GM19035 (cell line): ENCODE results near the gene TBC1D10A.

ENCODE experiments used
- ATAC-seq: cut with Tn5 transposase; IDR thresholded peaks from one replicate; pipeline ENCODE4 v1.9.1; 2021; ENCODE audit not compliant: unreplicated experiment

The TBC1D10A gene

DNA sequence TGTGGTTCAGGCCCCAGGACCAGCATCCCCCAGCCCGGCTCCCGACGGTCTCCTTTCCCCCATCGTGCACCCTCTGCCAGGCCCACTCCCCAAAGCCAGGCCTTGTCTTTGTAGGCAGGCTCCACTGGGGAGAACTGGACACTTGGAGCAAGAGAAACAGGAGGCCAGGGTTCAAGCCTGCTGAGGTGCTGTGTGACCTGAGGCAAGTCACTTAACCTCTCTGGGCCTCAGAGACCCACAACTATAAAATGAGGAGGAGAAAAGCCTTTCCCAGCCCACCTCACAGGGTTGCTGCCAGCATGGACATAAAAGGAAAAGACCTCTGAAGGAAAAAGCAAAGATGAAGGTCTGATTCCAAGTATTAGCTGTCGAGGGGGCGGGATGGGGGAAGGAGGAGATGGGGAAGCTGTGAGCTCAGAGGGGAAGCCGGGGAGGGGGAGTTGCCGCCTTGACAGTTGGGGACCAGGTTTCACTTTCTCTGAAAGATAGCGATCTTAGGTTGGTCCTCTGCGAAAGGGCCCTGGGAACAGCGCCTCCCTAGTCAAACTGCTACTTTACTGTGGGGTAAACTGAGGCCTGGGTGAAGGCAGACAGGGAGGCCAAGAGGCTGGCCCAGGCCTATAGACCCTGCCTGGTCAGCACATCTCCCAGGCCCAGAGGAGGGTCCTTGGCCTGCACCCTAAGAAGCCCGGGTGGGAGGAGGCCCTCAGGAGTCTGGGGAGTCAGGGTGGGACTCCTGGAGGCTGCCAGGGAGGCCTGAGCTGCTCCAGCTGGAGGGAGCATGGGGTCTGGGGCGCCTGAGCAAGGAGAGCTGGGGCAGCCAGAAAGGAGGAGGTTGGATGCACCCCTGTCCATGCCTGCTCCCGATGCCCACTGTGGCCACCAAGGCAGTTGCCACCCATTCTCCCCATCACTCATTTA is 59.1 kb downstream of the TBC1D10A start:
- no peak for ATAC-seq

DNA sequence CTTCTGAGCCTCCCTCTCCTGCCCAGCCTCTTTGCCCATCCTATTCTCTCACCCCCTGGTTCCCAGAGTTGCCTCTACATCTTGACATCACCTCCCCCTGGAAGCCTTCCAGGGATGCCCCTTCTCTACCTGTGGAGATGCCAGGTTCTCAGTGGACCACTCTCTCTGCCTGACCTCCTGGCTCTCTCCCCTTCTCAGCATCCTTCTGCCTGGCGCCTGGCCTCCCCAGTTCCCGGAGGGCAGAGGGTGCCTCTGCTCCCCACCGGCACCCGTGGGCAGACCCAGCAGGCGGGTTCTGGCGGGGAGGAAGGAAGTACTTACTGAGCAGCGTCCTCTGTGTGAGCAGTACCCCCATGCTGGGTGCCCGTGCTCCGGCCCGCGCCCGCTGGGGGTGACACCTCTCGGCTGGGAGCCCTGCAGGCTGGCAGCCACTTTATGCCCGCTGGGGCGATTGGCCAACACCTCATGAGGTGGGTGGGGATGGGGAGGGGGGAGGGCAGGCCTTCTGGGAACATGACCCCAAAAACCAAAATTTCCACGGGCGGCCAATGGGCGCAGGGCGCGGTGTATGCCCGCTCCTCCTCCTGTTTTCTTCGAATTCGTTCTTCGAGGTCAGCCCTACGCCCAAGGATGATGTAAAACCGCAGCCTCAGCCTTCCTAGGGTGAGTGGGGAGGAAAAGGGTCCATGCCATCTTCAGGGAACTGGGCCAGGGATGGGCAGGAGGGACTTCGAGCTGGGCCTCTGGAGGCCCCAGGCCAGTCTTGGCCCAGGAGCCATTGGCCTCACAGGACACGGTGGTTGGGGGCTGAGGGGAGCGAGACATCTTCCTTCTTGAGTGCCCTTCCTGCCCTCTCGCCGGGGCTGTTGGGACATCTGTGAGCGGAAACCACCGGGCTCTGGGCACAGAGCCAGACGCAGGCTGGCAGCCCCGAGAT is 60.0 kb downstream of the TBC1D10A start, which contains the start of gene OSM:
Gene OSM, minus strand, starts transcription at position 407 of the 937 bp plus-strand sequence. Its CDS starts 52 bp downstream, at position 355.
- no peak for ATAC-seq

DNA sequence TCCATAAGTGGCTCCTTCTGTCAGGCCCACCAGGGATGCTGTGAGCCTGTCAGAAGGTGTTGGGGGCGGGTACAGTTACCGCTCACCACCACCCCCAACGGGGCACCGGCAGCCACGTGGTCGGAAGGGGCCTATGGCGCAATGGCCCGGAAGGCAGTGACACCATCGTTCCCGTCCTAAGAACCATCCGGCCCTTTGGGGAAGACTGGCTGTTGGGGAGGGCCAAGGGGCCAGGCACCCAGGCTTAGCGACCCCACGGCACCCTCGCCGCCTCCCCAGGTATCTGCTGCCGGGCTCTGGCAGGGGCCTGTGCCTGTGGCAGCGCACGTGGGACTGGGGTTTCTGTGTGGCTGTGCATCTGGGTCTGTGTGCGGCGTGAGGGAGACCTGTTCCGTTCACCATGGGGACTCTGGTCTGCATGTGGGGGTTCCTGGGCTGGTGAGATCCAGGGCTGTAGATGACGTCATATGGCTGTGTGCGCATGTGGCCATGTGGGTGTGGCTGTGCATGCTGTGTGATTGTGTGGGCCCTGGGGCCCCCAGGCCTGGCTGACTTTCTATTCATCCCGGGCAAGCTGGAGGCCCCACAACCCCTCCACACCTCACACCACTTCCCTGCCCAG is 60.8 kb downstream of the TBC1D10A start:
- ATAC-seq: peak; percentile 60

DNA sequence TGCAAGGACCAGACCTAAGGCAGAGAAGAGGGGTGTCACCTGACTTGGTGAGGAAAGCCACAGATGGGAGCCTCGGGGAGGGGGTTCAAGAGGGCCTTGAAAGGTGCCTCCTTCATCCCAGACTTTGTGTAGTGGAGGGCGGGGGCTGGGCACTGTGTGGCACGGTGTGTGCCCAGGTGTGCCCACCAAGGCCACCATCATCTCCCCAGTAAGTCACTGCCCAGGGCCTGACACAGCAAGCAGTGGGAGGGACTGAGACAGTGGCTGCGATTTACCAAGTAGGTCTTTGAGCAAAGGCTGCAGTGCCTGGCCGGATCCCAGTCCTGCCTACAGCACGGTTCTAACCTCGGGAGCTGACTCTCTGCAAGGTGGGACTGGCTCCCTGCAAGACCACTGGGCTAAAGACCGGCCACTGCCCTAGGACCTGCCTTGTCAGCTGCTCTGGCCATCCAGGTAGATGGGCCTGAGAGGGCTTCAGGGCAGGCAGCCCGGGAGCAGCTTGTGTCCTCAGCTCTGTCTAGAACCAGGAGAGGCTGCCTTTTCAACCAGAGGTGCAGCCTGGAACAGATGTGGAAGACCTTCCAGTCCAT is 61.5 kb downstream of the TBC1D10A start:
- ATAC-seq: no peak

DNA sequence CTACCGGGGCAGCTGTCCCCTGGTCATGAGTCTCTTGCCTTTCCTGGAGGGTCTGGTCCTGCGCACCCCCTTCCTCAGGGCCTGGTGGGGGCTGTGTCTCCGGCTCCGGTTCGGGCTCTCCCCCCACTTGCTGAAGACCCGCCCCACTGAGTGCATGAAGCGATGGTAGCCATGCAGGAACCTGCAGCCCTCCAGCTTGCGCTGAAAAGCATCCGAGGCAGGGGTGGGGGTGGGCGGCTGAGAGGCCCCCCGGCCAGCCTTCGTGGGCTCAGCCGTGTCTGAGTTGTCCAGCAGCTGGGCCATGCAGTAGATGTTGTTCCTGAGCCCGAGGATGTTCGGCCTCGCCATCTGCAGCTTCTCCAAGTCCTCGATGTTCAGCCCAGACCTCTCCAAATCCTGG is 62.9 kb downstream of the TBC1D10A start:
- ATAC-seq: no peak

DNA sequence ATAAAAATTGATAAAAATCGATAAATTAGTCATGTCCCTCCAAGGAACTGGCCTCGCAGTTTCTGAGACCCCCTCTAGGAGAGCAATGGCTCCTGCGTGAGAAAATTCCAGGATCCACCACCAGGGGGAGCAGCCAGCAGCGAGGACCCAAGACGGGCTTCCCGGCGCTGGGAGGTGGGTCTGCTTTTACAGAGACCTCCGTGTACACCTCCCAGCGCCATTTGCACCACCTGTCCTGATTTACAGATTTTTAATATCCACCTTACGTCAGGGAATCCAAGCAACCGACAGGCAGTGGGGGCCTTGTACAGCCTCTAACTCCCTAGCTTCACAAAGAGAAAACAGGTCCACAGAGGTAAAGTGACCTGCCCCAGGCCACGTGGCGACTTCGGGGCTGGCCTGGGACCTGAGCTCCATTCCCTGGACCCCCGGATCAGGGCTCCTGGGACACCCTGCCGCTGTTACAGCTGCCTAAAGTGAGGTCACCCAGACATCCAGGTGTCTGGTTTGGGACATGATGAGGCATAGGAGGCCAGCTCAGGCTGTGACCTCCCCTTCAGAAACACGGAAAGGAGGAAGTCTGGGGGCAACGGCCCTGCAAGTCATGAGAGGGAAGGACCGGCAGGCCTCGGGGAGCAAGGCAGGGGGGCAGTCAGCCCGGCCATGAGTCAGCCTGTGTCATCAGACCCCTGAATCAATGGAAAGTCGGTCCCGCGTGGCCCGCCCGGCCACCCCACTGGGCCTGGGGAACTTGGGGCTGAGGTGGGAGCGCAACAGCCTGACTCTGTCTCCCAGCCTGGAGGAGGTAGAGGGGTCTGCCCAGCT is 63.6 kb downstream of the TBC1D10A start:
- ATAC-seq: no peak

DNA sequence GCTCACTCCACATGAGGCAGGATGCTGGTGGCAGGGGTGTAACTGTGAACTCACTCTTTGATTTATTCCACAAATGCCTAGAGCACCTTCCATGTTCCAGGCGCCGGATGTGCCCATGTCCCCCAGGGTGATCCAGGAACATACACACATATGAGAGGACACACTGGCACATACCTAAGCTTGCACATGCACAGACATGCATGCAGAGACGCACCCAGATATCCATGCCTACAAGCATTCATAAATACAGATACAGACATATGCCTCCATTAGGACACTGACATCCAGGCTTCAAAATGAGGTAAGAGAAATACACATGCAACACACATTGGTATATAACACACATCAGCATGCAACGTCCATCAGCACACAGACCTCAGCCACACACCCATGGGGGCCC is 64.6 kb downstream of the TBC1D10A start:
- ATAC-seq: no peak

DNA sequence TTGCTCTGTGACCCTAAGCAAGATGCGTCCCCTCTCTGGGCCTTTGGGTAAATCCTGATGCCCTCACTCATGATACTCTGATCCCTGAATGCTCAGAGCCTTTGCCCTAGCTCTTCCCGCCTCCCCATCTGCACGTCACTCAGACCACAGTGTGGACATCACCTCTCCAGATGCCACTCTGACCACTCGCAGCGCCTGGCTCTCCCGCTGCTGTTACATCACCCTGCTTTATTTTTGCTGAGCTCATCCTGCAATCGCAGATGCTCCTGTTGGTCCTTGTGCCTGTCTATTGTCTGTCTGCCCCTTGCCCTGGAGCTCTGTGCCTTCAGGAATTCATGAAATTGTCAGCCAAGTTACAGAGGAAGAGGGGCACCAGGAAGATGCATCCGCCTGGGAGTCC is 65.6 kb downstream of the TBC1D10A start:
- no peak for ATAC-seq

DNA sequence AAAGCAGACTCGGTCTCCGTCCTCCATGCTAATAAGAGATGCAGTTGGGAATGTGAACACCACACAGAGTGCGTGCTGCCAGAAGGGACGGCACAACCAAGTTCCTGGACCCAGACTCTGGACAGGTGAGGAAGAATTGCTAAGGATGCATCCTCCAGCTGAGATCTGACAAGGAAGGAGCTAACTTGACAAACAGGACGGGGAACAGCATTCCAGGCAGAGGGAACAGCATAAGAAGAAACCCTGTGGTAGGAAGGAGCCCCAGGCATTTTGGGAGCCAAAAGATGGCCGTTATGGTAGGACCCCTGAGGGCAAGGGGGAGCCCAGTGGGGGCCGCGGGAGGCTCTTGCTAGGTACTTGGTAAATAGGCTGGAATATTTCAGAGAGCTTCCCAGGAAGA is 66.1 kb downstream of the TBC1D10A start:
- ATAC-seq: no peak

DNA sequence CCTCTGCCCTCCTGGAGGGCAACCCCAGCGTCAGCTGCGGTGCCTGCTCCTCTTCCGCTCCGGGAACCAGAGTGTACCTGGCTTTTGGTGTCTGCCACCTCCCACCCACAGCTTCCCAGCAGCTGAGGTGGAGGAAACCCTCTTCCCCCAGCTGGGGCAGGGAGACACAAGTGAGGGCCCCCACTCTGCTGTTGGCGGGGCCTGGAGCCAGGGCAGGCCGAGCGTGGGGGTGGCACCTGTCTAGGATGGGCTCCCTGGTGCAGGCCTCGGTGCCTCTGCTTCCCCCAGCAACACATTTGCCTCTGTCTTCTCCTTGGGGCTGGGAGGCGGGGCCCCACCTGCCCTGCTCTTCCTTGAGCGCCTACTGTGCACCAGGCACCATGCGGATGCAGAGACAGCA is 66.5 kb downstream of the TBC1D10A start:
- ATAC-seq: no peak

DNA sequence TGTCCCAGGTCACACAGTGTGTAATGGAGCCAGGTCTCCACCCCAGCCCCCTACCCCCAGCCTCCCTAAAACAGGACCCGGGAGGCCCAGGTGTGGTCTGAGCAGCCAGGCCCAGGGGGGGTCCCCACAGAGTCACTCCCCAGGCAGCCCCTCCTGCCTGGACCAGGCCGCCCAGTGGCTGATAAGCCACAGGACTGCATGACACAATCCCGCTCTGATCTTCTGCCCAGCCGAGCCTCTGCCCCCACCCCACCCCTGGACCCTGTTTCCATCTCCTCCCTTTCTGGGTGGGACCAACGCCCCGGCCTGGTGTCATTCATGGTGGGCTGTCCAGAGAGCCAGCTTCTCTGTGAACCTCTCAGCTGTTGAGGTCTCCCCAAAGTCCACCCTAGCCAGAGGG is 72.4 kb downstream of the TBC1D10A start:
- no peak for ATAC-seq

DNA sequence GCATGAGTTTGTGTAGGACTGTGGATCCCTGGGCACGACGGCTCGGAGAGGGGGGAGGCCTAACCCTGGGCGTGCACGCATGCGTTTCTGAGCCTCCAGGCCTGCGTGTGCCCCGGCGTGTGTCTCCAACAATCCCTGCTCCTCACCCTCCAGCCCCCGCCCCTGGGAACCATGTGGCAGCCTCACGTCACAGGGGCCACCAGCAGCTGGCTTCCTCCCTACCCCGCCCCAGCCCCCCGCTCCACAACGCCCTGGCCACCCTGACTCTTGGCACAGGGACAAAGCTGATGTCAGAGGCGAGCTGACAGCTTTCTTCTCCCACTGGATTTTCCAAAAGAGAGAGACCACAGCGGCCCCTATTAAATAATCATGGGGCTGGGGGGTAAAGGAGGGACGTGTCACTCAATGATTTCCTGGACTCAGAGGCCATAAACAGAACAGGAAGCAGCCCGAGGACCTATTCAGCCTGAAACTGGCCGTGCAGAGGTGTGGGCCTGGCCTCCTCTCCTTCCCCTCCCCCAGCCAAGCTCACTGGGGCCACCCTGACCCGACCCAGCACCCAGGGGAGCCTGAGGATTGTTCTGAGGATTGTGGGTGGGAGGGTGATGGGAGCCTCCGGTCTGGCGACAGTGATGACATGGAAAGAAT is 73.4 kb downstream of the TBC1D10A start:
- no peak for ATAC-seq

DNA sequence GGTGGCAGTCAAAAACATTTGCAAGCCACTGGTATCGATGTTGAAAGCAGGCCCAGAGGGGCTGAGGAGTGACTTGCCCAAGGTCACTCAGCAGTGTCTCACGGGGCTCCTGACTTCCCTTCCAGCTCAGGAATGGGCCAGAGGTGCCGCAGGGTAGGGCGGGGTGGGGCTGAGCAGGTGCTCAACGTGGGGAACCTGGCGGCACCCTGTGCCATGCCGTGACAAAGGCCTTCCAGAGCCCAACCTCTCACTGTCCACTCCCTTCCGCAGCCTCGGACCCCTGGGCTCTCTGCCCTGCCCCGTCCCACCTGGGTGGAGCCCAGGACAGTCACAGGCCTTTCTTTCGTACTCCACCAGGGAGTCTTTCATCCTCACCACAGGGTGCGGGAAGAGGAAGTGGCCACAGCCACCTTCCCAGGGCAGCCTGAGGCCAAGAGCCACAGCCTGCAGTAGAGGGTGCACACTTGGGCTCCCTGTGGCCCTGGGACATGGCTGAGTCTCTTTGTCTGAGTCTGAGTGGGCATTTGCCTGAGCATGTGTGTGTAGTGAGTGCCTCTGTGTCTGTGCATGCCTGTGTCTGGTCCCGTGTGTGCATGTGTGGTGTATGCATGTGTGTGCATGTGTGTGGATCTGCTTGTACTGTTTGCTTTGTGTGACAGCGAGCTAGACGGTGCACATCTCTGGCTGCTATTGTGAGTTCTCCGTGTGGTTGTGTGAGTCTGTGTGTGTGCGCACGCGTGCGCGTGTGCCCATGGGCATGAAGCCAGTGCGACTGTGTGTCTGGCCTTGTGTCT is 74.1 kb downstream of the TBC1D10A start:
- no peak for ATAC-seq

DNA sequence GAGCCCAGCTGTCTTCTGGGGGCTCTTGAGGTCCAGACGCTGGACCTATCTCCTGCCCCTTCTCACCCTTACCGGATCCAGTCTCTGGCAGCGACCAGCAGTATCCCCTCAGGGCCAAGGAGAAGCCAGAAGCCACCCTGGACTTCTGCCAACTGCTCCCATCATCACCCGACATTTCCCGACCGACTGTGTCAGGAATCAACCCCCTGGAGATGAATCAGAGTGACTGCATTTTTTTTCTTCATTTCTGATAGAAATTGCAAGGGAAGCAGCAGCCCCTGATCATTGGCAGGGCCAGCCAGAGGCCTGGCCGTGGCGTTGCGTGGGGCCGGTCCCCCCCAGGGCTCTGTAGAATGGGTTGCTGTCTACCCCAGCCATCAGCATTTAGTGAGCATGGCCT is 75.0 kb downstream of the TBC1D10A start:
- no peak for ATAC-seq

DNA sequence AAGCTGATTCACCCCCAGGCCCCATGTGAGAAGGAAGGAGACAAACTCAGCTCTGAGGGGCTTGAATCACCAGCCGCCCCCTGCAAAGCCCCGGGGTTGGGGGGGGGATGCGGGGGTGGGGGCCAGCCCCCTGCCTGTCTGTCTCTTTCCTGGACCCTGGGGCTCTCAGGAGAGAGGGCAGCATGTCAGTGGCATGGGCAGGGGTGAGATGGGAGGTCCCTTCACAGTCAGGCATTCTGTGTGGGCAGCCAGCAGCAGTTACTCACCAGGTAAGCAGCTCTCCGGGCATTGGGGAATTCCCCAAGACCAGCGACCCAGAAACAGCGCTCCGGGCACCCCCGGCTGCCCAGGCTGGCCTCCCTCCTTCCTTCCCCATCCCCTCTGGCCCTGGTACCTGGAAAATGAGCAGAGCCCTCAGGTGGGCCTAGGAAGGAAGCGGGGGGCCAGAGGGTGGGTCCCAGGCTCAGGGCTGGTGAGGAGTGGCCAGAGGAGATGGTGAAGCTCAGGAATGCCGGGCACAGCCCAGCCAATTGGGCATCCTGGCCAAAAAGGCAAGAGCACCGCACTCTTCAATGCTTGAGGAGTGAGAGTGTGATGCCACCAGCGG is 76.0 kb downstream of the TBC1D10A start:
- ATAC-seq: no peak

DNA sequence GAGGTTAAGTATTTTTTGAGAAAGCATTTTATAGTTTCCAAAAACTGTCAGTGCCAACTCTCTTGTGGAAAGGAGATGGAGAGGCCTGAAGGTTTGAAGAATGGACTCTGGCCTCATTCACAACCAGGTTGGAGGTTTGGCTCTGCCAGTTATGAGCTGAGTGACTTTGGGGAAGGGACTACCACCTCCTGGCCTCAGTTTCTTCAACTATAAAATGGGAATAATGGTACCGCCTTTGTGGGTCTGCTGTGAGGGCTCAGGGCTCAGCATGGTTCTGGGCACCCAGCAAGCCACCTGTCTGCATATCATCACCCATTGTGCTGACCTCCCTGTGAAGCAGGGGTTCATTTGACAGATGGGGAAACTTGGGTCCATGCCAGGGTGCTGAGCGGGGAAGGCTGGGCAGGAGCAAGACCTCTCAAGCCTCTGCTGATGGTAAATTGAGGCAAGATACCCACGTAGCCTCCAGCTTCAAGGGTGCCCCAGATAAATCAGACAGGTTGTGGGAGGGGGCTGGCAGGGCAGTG is 76.6 kb downstream of the TBC1D10A start:
- ATAC-seq: no peak

DNA sequence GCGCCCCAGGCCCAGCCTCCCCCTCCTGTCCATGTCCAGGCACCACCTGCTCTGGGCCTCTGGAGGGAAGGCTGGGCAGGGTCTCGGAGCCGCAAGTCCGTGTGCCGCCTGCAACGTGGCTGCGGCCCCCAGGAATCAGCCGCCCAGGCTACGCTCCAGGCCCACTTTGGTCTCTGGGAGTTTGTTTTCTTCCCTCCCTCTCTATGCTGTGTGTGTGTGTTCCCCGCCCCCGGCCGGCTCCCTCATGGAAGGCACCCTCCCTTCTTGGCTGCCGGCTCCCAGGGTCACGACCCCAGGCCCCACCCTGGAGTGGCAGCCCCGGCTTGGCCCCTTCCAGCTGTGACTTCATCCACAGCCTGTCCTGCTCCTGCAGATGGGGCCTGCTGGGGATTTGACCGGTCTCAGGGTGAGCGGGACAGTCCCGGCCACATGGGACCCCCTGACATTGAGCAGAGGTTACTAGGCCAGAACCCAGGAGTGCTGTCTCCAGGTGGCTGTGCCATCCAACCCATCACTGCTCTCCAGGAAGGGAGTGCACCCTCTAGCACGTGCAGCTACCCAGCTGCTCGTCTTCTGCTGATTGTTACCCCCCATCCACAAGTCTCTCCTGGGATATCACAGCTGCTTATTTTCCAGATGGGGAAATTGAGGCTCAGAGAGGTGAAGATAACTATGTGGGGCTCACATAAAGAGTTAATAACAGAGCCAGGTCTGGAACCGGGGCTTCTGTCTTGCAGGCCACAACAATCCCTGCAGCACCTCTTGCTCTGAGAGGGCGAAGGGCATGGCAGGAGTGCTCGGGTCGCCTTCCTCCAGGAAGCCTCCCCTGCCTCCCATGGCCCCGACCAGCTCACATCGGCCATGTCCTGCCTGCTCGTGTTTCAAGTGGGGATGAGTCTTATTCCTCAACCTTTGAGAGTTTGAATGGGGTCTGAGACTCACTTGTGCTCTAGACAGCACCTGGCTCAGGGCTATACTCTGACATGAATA is 77.4 kb downstream of the TBC1D10A start:
- no peak for ATAC-seq
